ENCODE data around the gene SP140.

DNA sequence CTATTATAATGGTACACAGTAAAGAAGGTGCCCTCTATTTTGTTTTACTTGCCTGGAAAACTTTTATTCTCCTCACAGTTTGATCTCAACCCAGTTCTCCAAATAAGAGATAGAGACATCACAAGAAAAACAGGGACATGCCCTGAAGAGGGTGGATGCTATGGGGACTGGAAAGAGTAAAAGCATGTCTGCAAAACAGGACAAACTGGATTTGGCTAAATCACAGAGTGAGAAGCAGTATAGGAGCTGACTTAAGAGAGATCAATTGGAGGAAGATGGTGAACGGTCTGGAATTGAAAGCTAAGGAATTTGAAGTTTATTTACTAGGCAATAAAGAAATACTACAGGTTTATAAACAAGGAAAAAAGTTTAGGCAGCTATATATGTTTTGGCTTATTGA is 134.5 kb downstream of the SP140 start:
- TF ChIP-seq FOXM1 (IDR thresholded peaks at IDR 0.05; ENCODE audit: borderline replicate concordance) (no peak), ARNT (IDR thresholded peaks at IDR 0.05) (no peak), ZNF384 (IDR thresholded peaks at IDR 0.05) (no peak), SP1 (IDR thresholded peaks at IDR 0.05) (no peak), BHLHE40 (IDR thresholded peaks at IDR 0.05; ENCODE audit: borderline replicate concordance) (no peak), FOXA1 (IDR thresholded peaks at IDR 0.05) (no peak), L3MBTL2 (conservative IDR thresholded peaks at IDR 0.05) (no peak), ELF4 (IDR thresholded peaks at IDR 0.05) (no peak), FOXK2 (IDR thresholded peaks at IDR 0.05) (no peak), SUZ12 (IDR thresholded peaks at IDR 0.05) (no peak), CTBP1 (IDR thresholded peaks at IDR 0.05; ENCODE audit: borderline replicate concordance) (no peak), HDGF (IDR thresholded peaks at IDR 0.05; ENCODE audit: borderline replicate concordance) (no peak), TARDBP (IDR thresholded peaks at IDR 0.05) (no peak)
- TF ChIP-seq, protein P1, sequence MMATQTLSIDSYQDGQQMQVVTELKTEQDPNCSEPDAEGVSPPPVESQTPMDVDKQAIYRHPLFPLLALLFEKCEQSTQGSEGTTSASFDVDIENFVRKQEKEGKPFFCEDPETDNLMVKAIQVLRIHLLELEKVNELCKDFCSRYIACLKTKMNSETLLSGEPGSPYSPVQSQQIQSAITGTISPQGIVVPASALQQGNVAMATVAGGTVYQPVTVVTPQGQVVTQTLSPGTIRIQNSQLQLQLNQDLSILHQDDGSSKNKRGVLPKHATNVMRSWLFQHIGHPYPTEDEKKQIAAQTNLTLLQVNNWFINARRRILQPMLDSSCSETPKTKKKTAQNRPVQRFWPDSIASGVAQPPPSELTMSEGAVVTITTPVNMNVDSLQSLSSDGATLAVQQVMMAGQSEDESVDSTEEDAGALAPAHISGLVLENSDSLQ (IDR thresholded peaks at IDR 0.05) = no peak
